Measurements from ENCODE around the gene SUGCT. TPM values are rescaled to one million over a fixed set of nuclear protein-coding genes. Genes with fewer than 3 reads are reported as not detected.

SUGCT gene
- total RNA-seq, 1 experiment from 2014 or later = 5.4 TPM

DNA sequence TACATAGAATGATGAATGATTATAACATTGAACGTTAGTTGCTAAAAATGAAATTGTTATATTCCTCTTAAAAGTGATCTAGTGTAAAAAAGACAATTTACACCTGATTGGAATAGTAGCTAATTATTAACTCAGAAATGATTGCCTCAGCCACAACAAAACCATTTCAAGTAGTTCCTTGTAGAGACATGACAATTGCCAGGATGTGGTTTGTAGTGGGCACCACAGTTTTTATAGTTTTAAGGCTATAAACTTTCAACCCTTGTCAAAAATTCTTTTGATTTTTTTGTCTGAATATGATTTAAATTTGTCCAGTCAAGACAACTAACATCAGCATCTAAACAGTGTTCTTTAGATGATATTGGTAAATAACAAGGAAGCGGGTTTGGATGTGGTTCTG lies 145.2 kb downstream of the SUGCT start:
- H3K4me3 Mint-ChIP-seq = no peak overlapping the region
- Histone ChIP-seq H2BK20ac (ENCODE audit: low read depth, low read length, poor library complexity, severe bottlenecking) (no peak overlapping the region), H3K79me1 (ENCODE audit: insufficient read depth, low read depth, low read length, poor library complexity, severe bottlenecking) (no peaks in the 10 kb centered on the region), H3K23ac (ENCODE audit: insufficient read length, low read depth, low read length) (no peak overlapping the region), H3K4me2 (ENCODE audit: insufficient read depth, insufficient read length, low read length) (no peak overlapping the region), H4K8ac (replicated peaks; ENCODE audit: insufficient read length, low read depth, low read length) (no peak overlapping the region), H2AFZ (ENCODE audit: low read length) (no peak overlapping the region), H4K5ac (ENCODE audit: insufficient read length, low read depth, low read length) (no peak overlapping the region), H3K9ac (ENCODE audit: extremely low read depth, insufficient read length, low read length) (no peak overlapping the region), H3T11ph (ENCODE audit: low read length) (no peak overlapping the region), H3K18ac (ENCODE audit: insufficient read length, low read depth, low read length) (no peak overlapping the region), H2AK5ac (ENCODE audit: insufficient read length, low read length) (no peak overlapping the region), H3K23me2 (ENCODE audit: insufficient read length, low read depth, low read length, poor library complexity, severe bottlenecking) (no peaks in the 10 kb centered on the region), H3K14ac (ENCODE audit: insufficient read depth, low read length) (no peak overlapping the region), H2BK12ac (ENCODE audit: insufficient read length, low read depth, low read length) (no peak overlapping the region), H3K56ac (ENCODE audit: insufficient read length, low read depth, low read length) (no peak overlapping the region), H3K79me2 (ENCODE audit: insufficient read depth, low read length) (no peaks in the 10 kb centered on the region), H4K20me1 (ENCODE audit: control insufficient read depth, insufficient read depth, insufficient read length) (no peaks in the 10 kb centered on the region), H3K27ac (ENCODE audit: insufficient read length, low read depth, low read length) (no peak overlapping the region), H3K9me3 (ENCODE audit: control insufficient read depth, low read depth, low read length) (no peaks in the 10 kb centered on the region), H3K4me1 (ENCODE audit: insufficient read depth, low read length) (no peaks in the 10 kb centered on the region), H3K27me3 (ENCODE audit: insufficient read depth, low read length) (no peaks in the 10 kb centered on the region), H4K91ac (ENCODE audit: insufficient read length, low read depth, low read length) (no peak overlapping the region), H3K4ac (ENCODE audit: low read depth, low read length) (no peak overlapping the region), H2BK15ac (ENCODE audit: low read depth, low read length) (no peak overlapping the region), H2BK120ac (ENCODE audit: low read depth, low read length, poor library complexity, severe bottlenecking) (no peak overlapping the region), H2BK5ac (ENCODE audit: insufficient read length, low read length) (no peak overlapping the region)
- peaks cover 3 to 4% of the 10 kb centered on the region in 2 experiments; a peak in 3 of 5 replicates for H3K9me3 Mint-ChIP-seq
- no peaks in the 10 kb centered on the region for H3K4me1 Mint-ChIP-seq
- no peaks in the 10 kb centered on the region for H3K27me3 Mint-ChIP-seq (ENCODE audit: low read depth)
- no peak overlapping the region for H3K27ac Mint-ChIP-seq
- TF ChIP-seq CTCF (conservative IDR thresholded peaks at IDR 0.05) = no peak
- DNase-seq = no peak
- WGBS (ENCODE audit: extremely low coverage, insufficient read length, low lambda C conversion rate) = no CpG with 5 or more reads among the region's 2 CpGs
- no peaks in the 10 kb centered on the region for H3K36me3 Mint-ChIP-seq (ENCODE audit: insufficient read depth in 1 of 3, low read depth in 3 of 3)
